Colonic mucosa (tissue), 4 donors: Measurements from ENCODE around the gene FAM167B. TPM values are rescaled to one million over a fixed set of nuclear protein-coding genes. Genes with fewer than 3 reads are reported as not detected.

Experiments
- DNase-seq: peaks from one replicate; pipeline ENCODE4 v3.0.0-alpha.2; 2020
- H3K27ac ChIP-seq: fragments of 200-600 bp; one replicate; pipeline ENCODE4 v1.8.0; 2021
- H3K27me3 ChIP-seq: fragments of 200-600 bp; one replicate; pipeline ENCODE4 v1.8.0; 2021
- H3K36me3 ChIP-seq: fragments of 200-600 bp; one replicate; pipeline ENCODE4 v1.8.0; 2021
- H3K4me1 ChIP-seq: fragments of 200-600 bp; one replicate; pipeline ENCODE4 v1.8.0; 2021; ENCODE audit warnings: mild to moderate bottlenecking
- H3K4me3 ChIP-seq: fragments of 200-600 bp; one replicate; pipeline ENCODE4 v1.8.0; 2021
- H3K9ac ChIP-seq, 2 donors: one replicate each; pipeline ENCODE4 v1.7.0; 2013; ENCODE audit warnings: control low read depth in 2 of 2, low read depth in 2 of 2, low read length in 2 of 2
- H3K9me3 ChIP-seq: fragments of 200-600 bp; one replicate; pipeline ENCODE4 v1.8.0; 2021
- CTCF ChIP-seq: fragments of 200-600 bp; IDR thresholded peaks from one replicate; pipeline ENCODE4 v1.8.0; 2022; ENCODE audit warnings: antibody characterized with exemption, mild to moderate bottlenecking
- intact Hi-C: fragments of 100-400 bp; cut with DNase I; formaldehyde crosslinking; loops from one replicate; pipeline ENCODE4 v1.14.1; 2022
- total RNA-seq, 2 donors: library from RNA; stranded (reverse); fragmentation: NEBNext Ultra II Directional in 1 of 2; extraction: Animal tissue kit (Norgen Biotek cat#: 25700) in 1 of 2; gene quantifications; one replicate each; pipeline ENCODE4 v1.2.1, GENCODE V29; 2021
- donor health status: healthy.
- donor health status: DM: no; HTN: no; CAD: no.
- donor health status: DM: no; HTN: no; CAD: no.

FAM167B gene
- total RNA-seq, 2 donors from 2014 or later: 4.2 to 5.5 TPM

GRCh38 chr1:32208469-32208868 lies 38.6 kb upstream of the FAM167B start:
- Histone ChIP-seq H3K4me1 (peaks cover 11% of the 10 kb centered on the region), H3K4me3 (no peak overlapping the region), H3K9ac (peak overlapping the region in 1 of 2 donors; percentile 69), H3K9me3 (no peaks in the 10 kb centered on the region), H3K27me3 (no peaks in the 10 kb centered on the region), H3K36me3 (no peaks in the 10 kb centered on the region), H3K27ac (peak overlapping the region; percentile 37)
- intact Hi-C loops: no loop called here
- DNase-seq: no peak
- TF ChIP-seq CTCF: no peak

GRCh38 chr1:32208891-32209328 lies 38.1 kb upstream of the FAM167B start, which contains the start of gene DCDC2B:
Gene DCDC2B, plus strand, starts transcription at chr1:32209089. Its CDS starts 5 bp downstream, at chr1:32209094.
- peak; percentile 97 for DNase-seq

GRCh38 chr1:32215629-32216480 lies 31.2 kb upstream of the FAM167B start:
- intact Hi-C loops: no loop called here
- Histone ChIP-seq H3K27me3 (no peaks in the 10 kb centered on the region), H3K27ac (peak overlapping the region; percentile 74), H3K36me3 (no peaks in the 10 kb centered on the region), H3K4me3 (no peak overlapping the region), H3K9ac (peak overlapping the region; percentile 49 to 67), H3K4me1 (peaks cover 12% of the 10 kb centered on the region), H3K9me3 (no peaks in the 10 kb centered on the region)
- DNase-seq: peak; percentile 83
- TF ChIP-seq CTCF: peak; percentile 72

More at GRCh38 chr1:32208891-32209328, 38.1 kb upstream of the FAM167B start, which contains the start of gene DCDC2B:
- Histone ChIP-seq H3K27me3 (no peaks in the 10 kb centered on the region), H3K9ac (peak within 1 kb of the TSS in 1 of 2 donors; percentile 69), H3K27ac (peak within 1 kb of the TSS; percentile 37), H3K4me1 (peaks cover 11% of the 10 kb centered on the region), H3K9me3 (no peaks in the 10 kb centered on the region), H3K36me3 (no peaks in the 10 kb centered on the region), H3K4me3 (no peak within 1 kb of the TSS)
- TF ChIP-seq CTCF: no peak
- intact Hi-C loops: no loop called here

- no peak for DNase-seq
- Histone ChIP-seq H3K9ac (peak overlapping the region in 1 of 2 donors; percentile 67), H3K36me3 (no peaks in the 10 kb centered on the region), H3K27me3 (no peaks in the 10 kb centered on the region), H3K4me3 (no peak overlapping the region), H3K9me3 (no peaks in the 10 kb centered on the region), H3K4me1 (peaks cover 17% of the 10 kb centered on the region), H3K27ac (peak overlapping the region; percentile 74)
- no peak for TF ChIP-seq CTCF
- intact Hi-C loops: no loop called here
Observed at GRCh38 chr1:32216566-32216965, 30.5 kb upstream of the FAM167B start.

GRCh38 chr1:32219022-32219421 lies 28.0 kb upstream of the FAM167B start:
- Histone ChIP-seq H3K36me3 (no peaks in the 10 kb centered on the region), H3K9ac (no peak overlapping the region), H3K4me1 (peaks cover 21% of the 10 kb centered on the region), H3K9me3 (no peaks in the 10 kb centered on the region), H3K27ac (no peak overlapping the region), H3K4me3 (no peak overlapping the region), H3K27me3 (no peaks in the 10 kb centered on the region)
- intact Hi-C loops: no loop called here
- TF ChIP-seq CTCF: no peak
- DNase-seq: no peak
